GM23338 (cell line): ENCODE measurements around the gene CHST6. TPM values are rescaled to one million over a fixed set of nuclear protein-coding genes. Genes with fewer than 3 reads are reported as not detected.

Experiments used
- ATAC-seq: fragments of 200-7000 bp; cut with Tn5 transposase; 3 replicates; pipeline ENCODE4 v1.9.1; 2020
- DNase-seq: peaks from one replicate; pipeline ENCODE4 v3.0.0-alpha.2; 2015; ENCODE audit warnings: low spot score
- H2AFZ ChIP-seq: fragments of 200-600 bp; sonication (generic); 2 replicates; pipeline ENCODE4 v1.8.0; 2016; ENCODE audit warnings: antibody characterized with exemption, mild to moderate bottlenecking, moderate library complexity
- H3F3A ChIP-seq: fragments of 200-600 bp; sonication (generic); replicated peaks from 2 replicates; pipeline ENCODE4 v1.8.0; 2017; ENCODE audit warnings: antibody characterized with exemption, mixed run types, low read depth
- H3K27ac ChIP-seq: fragments of 200-600 bp; sonication (generic); 2 replicates; pipeline ENCODE4 v1.6.1; 2016; ENCODE audit warnings: low read depth
- H3K27me3 ChIP-seq: fragments of 200-600 bp; sonication (generic); 2 replicates; pipeline ENCODE4 v1.8.0; 2016; ENCODE audit warnings: mild to moderate bottlenecking, mixed run types, moderate library complexity; ENCODE audit not compliant: insufficient read depth
- H3K36me3 ChIP-seq: fragments of 200-600 bp; sonication (generic); 2 replicates; pipeline ENCODE4 v1.8.0; 2016; ENCODE audit warnings: mild to moderate bottlenecking; ENCODE audit not compliant: insufficient read depth
- H3K4me1 ChIP-seq: fragments of 200-600 bp; sonication (generic); 2 replicates; pipeline ENCODE4 v1.8.0; 2016; ENCODE audit warnings: mild to moderate bottlenecking, moderate library complexity; ENCODE audit not compliant: insufficient read depth
- H3K4me2 ChIP-seq: fragments of 200-600 bp; sonication (generic); 2 replicates; pipeline ENCODE4 v1.7.1; 2017; ENCODE audit warnings: mixed run types
- H3K4me3 ChIP-seq: fragments of 200-600 bp; sonication (generic); 2 replicates; pipeline ENCODE4 v1.6.1; 2016; ENCODE audit warnings: mixed run types
- H3K79me2 ChIP-seq: fragments of 200-600 bp; sonication (generic); replicated peaks from 2 replicates; pipeline ENCODE4 v1.8.0; 2017; ENCODE audit warnings: mild to moderate bottlenecking; ENCODE audit not compliant: insufficient read depth
- H3K9me2 ChIP-seq: fragments of 200-600 bp; sonication (generic); 2 replicates; pipeline ENCODE4 v1.8.0; 2017; ENCODE audit not compliant: insufficient read depth
- H4K20me1 ChIP-seq: fragments of 200-600 bp; sonication (generic); replicated peaks from 2 replicates; pipeline ENCODE4 v1.8.0; 2017; ENCODE audit warnings: mild to moderate bottlenecking; ENCODE audit not compliant: insufficient read depth
- H3K27ac Mint-ChIP-seq: 2 replicates; pipeline ENCODE4 v1.8.0; 2020; ENCODE audit warnings: inconsistent platforms, mild to moderate bottlenecking, moderate library complexity, mixed read lengths
- H3K27me3 Mint-ChIP-seq: 3 replicates; pipeline ENCODE4 v1.8.0; 2022; ENCODE audit warnings: low read depth, mild to moderate bottlenecking, moderate library complexity, mixed read lengths, inconsistent platforms; ENCODE audit not compliant: insufficient read depth, poor library complexity
- H3K36me3 Mint-ChIP-seq: 3 replicates; pipeline ENCODE4 v1.8.0; 2021; ENCODE audit warnings: low read depth, mild to moderate bottlenecking, inconsistent platforms, moderate library complexity, mixed read lengths
- H3K4me1 Mint-ChIP-seq: 3 replicates; pipeline ENCODE4 v1.8.0; 2020; ENCODE audit warnings: mild to moderate bottlenecking, inconsistent platforms, mixed read lengths
- H3K4me3 Mint-ChIP-seq: 3 replicates; pipeline ENCODE4 v1.8.0; 2021; ENCODE audit warnings: moderate library complexity, mild to moderate bottlenecking, inconsistent platforms, mixed read lengths
- H3K9me3 Mint-ChIP-seq: 3 replicates; pipeline ENCODE4 v1.8.0; 2020; ENCODE audit warnings: moderate library complexity, mild to moderate bottlenecking, inconsistent platforms, mixed read lengths
- CREB1 ChIP-seq: fragments of 250-450 bp; sonication (Bioruptor Pico); IDR thresholded peaks from 2 replicates; pipeline ENCODE4 v1.5.0; 2020; ENCODE audit warnings: low read depth, mild to moderate bottlenecking, moderate library complexity
- CTCF ChIP-seq, 2 experiments: fragments of 200-600 bp in 1 of 2; sonication (generic) in 1 of 2; conservative IDR thresholded peaks; 2 replicates each; pipeline versions ENCODE4 v1.5.1 to v1.6.1; 2016 to 2017; ENCODE audit warnings: antibody characterized with exemption in 2 of 2, low read depth in 2 of 2, mild to moderate bottlenecking in 2 of 2, moderate library complexity in 1 of 2
- ETS1 ChIP-seq: IDR thresholded peaks from 2 replicates; pipeline ENCODE4 v1.6.1; 2016; ENCODE audit warnings: antibody characterized with exemption
- EZH2 ChIP-seq: fragments of 200-600 bp; sonication (generic); IDR thresholded peaks from one replicate; pipeline ENCODE4 v1.8.0; 2017; ENCODE audit warnings: antibody characterized with exemption, mild to moderate bottlenecking, low read depth; ENCODE audit not compliant: unreplicated experiment
- EZH2phosphoT487 ChIP-seq: fragments of 200-600 bp; sonication (generic); IDR thresholded peaks from one replicate; pipeline ENCODE4 v1.8.1; 2018; ENCODE audit warnings: antibody characterized with exemption; ENCODE audit not compliant: unreplicated experiment
- JUNB ChIP-seq: IDR thresholded peaks from one replicate; pipeline ENCODE4 v1.6.1; 2016; ENCODE audit warnings: antibody characterized with exemption; ENCODE audit not compliant: unreplicated experiment
- NANOG ChIP-seq: IDR thresholded peaks from 2 replicates; pipeline ENCODE4 v1.6.1; 2016; ENCODE audit warnings: antibody characterized with exemption, borderline replicate concordance
- POLR2AphosphoS5 ChIP-seq: IDR thresholded peaks from 2 replicates; pipeline ENCODE4 v1.6.1; 2016; ENCODE audit warnings: antibody characterized with exemption, low read depth
- REST ChIP-seq: IDR thresholded peaks from one replicate; pipeline ENCODE4 v1.6.1; 2018; ENCODE audit warnings: antibody characterized with exemption; ENCODE audit not compliant: unreplicated experiment
- STAT1 ChIP-seq: IDR thresholded peaks from one replicate; pipeline ENCODE4 v1.6.1; 2016; ENCODE audit warnings: antibody characterized with exemption; ENCODE audit not compliant: unreplicated experiment
- ZNF114 ChIP-seq: fragments of 250-450 bp; sonication (Bioruptor Pico); IDR thresholded peaks from 2 replicates; pipeline ENCODE4 v1.5.0; 2020; ENCODE audit warnings: mild to moderate bottlenecking, moderate library complexity
- ZNF331 ChIP-seq: fragments of 250-450 bp; sonication (Bioruptor Pico); IDR thresholded peaks from 2 replicates; pipeline ENCODE4 v1.5.0; 2020; ENCODE audit warnings: low read depth, mild to moderate bottlenecking, moderate library complexity
- ZNF462 ChIP-seq: fragments of 250-450 bp; sonication (Bioruptor Pico); IDR thresholded peaks from 2 replicates; pipeline ENCODE4 v1.5.0; 2020; ENCODE audit warnings: mild to moderate bottlenecking, moderate library complexity
- polyA plus RNA-seq: library from polyadenylated mRNA; unstranded; fragments of >200 nt; fragmentation: Nextera tagmentation; extraction: Ambion mirVana; gene quantifications from 2 replicates; pipeline ENCODE4 v1.2.1, GENCODE V29; 2016
- total RNA-seq: library from RNA; depleted of rRNA; stranded (reverse); fragments of >200 nt; shearing (Covaris generic); gene quantifications from 2 replicates; pipeline ENCODE4 v1.2.3, GENCODE V29; 2014

CHST6 gene
- total and polyA plus RNA-seq, 2 experiments from 2014 or later = 2.7 to 22.2 TPM

GRCh38 chr16:75432828-75433731 is 62.2 kb downstream of the CHST6 start, which contains the start of gene CFDP1:
Gene CFDP1, minus strand, starts transcription at chr16:75433503. Its CDS starts 151 bp downstream, at chr16:75433352.
- Histone ChIP-seq H3K4me2 (peak within 1 kb of the TSS; percentile 79), H3K9me2 (peaks cover 3% of the 10 kb centered on the region; the same call in 1 of the 2 replicates), H3F3A (peaks cover 3% of the 10 kb centered on the region), H3K4me3 (peak within 1 kb of the TSS; percentile 58), H3K27me3 (no peaks in the 10 kb centered on the region), H4K20me1 (peaks cover 32% of the 10 kb centered on the region), H2AFZ (peak within 1 kb of the TSS; percentile 87), H3K36me3 (no peaks in the 10 kb centered on the region), H3K4me1 (peaks cover 5% of the 10 kb centered on the region), H3K27ac (peak within 1 kb of the TSS; percentile 94), H3K79me2 (peaks cover 47% of the 10 kb centered on the region)
- DNase-seq = peak; percentile 98
- no peak for TF ChIP-seq NANOG
- peak; percentile 88 for TF ChIP-seq CREB1 (CRISPR knock-in tag)
- TF ChIP-seq ETS1 = peak; percentile 55
- peak; percentile 82 for TF ChIP-seq POLR2AphosphoS5
- no peak for TF ChIP-seq JUNB
- no peak for TF ChIP-seq ZNF331
- TF ChIP-seq REST = no peak
- TF ChIP-seq CTCF (conservative IDR thresholded peaks at IDR 0.05; ENCODE audit: low read depth in 2 of 2) = no peak
- TF ChIP-seq ZNF462 (CRISPR knock-in tag) = no peak
- no peak for TF ChIP-seq EZH2phosphoT487
- TF ChIP-seq ZNF114 (CRISPR knock-in tag) = no peak
- TF ChIP-seq STAT1 = no peak
- TF ChIP-seq EZH2 = no peak
- H3K9me3 Mint-ChIP-seq = peaks cover 5% of the 10 kb centered on the region; the same call in 2 of the 3 replicates
- H3K27me3 Mint-ChIP-seq = peaks cover 12% of the 10 kb centered on the region
- peak within 1 kb of the TSS; percentile 96 for H3K27ac Mint-ChIP-seq
- peak; percentile 89 for ATAC-seq
- H3K4me1 Mint-ChIP-seq = peaks cover 11% of the 10 kb centered on the region
- peak within 1 kb of the TSS; percentile 78 for H3K4me3 Mint-ChIP-seq
- H3K36me3 Mint-ChIP-seq = peaks cover 18% of the 10 kb centered on the region
